HEK293T (cell line): ENCODE measurements around the gene SOWAHB.

Experiments used
- CTCF ChIA-PET: fragments of 350-600 bp; formaldehyde crosslinking; extraction: SDS; loops from one replicate; lab custom pipeline; 2021; ENCODE audit warnings: antibody characterized with exemption, inconsistent platforms; lab: Yijun Ruan, JAX
- POLR2A ChIA-PET: fragments of 350-600 bp; formaldehyde crosslinking; extraction: SDS; loops from one replicate; lab custom pipeline; 2020; ENCODE audit warnings: antibody characterized with exemption, inconsistent platforms; lab: Yijun Ruan, JAX
- DNase-seq: peaks from one replicate; pipeline ENCODE4 v3.0.0; 2012; ENCODE audit warnings: mixed read lengths; ENCODE audit errors: extremely low spot score
- ARNT ChIP-seq: fragments of 450-650 bp; IDR thresholded peaks from 2 replicates; pipeline ENCODE4 v1.6.1; 2017; ENCODE audit warnings: mild to moderate bottlenecking
- BHLHE40 ChIP-seq: fragments of 450-650 bp; IDR thresholded peaks from 2 replicates; pipeline ENCODE4 v1.6.1; 2016; ENCODE audit warnings: mild to moderate bottlenecking, moderate library complexity, borderline replicate concordance
- CTBP1 ChIP-seq: fragments of 450-650 bp; IDR thresholded peaks from 2 replicates; pipeline ENCODE4 v1.6.1; 2016; ENCODE audit warnings: borderline replicate concordance
- FOXA1 ChIP-seq: fragments of 450-650 bp; IDR thresholded peaks from 2 replicates; pipeline ENCODE4 v1.6.1; 2016; ENCODE audit warnings: mild to moderate bottlenecking
- FOXK2 ChIP-seq: fragments of 450-650 bp; IDR thresholded peaks from 2 replicates; pipeline ENCODE4 v1.6.1; 2016; ENCODE audit warnings: mild to moderate bottlenecking
- HDGF ChIP-seq: fragments of 450-650 bp; IDR thresholded peaks from 2 replicates; pipeline ENCODE4 v1.6.1; 2017; ENCODE audit warnings: antibody characterized with exemption, borderline replicate concordance
- L3MBTL2 ChIP-seq: fragments of 450-650 bp; conservative IDR thresholded peaks from 2 replicates; pipeline ENCODE4 v1.6.1; 2016; ENCODE audit warnings: mild to moderate bottlenecking
- LEF1 ChIP-seq: fragments of 450-650 bp; IDR thresholded peaks from 2 replicates; pipeline ENCODE4 v1.6.1; 2017; ENCODE audit warnings: mild to moderate bottlenecking, borderline replicate concordance
- NFRKB ChIP-seq: fragments of 450-650 bp; IDR thresholded peaks from 2 replicates; pipeline ENCODE4 v1.6.1; 2016; ENCODE audit warnings: mild to moderate bottlenecking, moderate library complexity
- PKNOX1 ChIP-seq: fragments of 450-650 bp; IDR thresholded peaks from 2 replicates; pipeline ENCODE4 v1.6.1; 2016
- SUZ12 ChIP-seq: fragments of 450-650 bp; IDR thresholded peaks from 2 replicates; pipeline ENCODE4 v1.6.1; 2016; ENCODE audit warnings: mild to moderate bottlenecking
- TARDBP ChIP-seq: fragments of 450-650 bp; IDR thresholded peaks from 2 replicates; pipeline ENCODE4 v1.6.1; 2016
- ZNF384 ChIP-seq: fragments of 450-650 bp; IDR thresholded peaks from 2 replicates; pipeline ENCODE4 v1.6.1; 2016

Gene SOWAHB

DNA sequence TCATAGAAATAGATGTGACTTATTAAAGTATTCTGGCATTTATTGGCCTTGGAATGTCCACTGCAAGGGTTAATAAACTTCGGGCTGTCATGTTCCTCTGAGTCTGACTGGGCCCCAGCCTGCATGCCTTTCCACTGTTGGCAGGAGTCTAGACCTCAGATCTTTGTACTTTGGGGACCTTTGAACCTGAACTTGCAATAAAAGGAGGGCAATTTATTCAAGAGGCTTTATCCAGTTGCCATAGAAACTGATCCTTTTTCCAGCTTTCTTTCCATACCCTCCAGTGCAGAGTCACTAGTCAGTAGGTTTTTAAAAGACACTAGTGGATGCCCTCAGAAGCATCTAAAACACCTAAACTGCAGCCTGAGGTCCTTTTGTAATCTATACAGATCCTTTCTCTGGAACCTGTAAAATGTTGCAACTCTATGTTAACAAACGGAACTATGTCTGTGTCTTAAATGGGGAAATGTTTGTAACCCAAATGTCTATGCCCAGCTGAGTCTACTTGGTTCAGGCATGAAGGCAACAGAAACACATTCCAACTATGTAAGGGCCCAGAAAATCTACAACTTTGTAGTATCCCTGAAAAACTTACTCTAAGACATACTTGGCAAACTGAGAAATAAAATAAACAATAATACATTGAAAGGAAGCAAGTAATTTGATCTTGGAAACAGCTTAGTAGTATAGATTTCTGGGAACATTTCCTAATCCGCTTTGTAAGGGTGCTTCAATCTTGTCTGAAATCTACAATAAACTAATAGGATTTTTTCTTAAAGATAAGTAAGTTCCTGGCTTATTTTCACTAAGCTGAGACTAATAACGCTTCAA, 41.5 kb downstream of the SOWAHB start:
- CTCF ChIA-PET = no interaction called here
- DNase-seq = peak; percentile 31
- TF ChIP-seq FOXK2 (no peak), BHLHE40 (no peak), SUZ12 (no peak), L3MBTL2 (no peak), NFRKB (no peak), ARNT (no peak), FOXA1 (no peak), TARDBP (no peak), ZNF384 (no peak)
- POLR2A ChIA-PET = no interaction called here

DNA sequence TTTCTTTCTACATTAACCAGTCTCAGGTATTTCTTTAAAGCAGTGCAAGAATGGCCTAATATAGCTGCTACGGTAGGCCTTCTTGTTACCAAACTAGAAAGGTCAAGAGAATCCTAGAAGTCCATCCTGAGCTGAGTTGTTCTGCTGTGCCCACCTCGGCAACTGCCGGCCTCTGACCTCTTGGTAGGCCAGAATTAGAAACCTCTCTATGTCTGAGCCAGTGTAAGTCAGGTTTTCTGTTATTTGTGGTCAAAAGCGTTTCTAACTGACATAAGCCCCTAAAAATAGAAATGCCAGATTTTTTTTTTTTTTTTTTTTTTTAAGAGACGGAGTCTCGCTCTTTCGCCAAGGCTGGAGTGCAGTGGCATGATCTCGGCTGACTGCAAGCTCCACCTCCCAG, 43.1 kb downstream of the SOWAHB start:
- CTCF ChIA-PET = interaction anchor here (0.6 kb wide), 1 partner anchor 141 kb away, joined by 3 read pairs; no protein-coding TSS in a partner anchor
- TF ChIP-seq ZNF384 = no peak
- no peak for DNase-seq
- POLR2A ChIA-PET = no interaction called here

DNA sequence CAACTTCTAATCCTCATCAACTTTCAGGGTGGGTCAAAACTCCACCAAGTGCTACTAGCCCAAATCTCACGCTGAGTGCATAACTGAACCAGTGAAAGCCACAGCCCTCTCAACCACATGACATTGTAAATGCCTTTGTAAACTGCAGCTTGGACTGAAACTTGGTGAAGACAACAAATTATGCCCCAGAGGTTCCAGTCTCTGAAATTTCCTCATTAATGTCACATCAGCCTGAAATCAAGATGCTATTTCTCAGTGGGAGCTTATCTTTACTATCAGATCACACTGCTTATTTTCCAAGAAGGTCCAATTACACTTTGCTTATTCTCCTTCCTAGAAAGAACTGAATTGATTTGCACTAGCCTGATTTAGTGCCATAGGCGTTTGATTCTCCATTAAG, 46.6 kb downstream of the SOWAHB start:
- POLR2A ChIA-PET = no interaction called here
- CTCF ChIA-PET = interaction anchor here (0.6 kb wide), 1 partner anchor 36 kb away, joined by 3 read pairs; no protein-coding TSS in a partner anchor

DNA sequence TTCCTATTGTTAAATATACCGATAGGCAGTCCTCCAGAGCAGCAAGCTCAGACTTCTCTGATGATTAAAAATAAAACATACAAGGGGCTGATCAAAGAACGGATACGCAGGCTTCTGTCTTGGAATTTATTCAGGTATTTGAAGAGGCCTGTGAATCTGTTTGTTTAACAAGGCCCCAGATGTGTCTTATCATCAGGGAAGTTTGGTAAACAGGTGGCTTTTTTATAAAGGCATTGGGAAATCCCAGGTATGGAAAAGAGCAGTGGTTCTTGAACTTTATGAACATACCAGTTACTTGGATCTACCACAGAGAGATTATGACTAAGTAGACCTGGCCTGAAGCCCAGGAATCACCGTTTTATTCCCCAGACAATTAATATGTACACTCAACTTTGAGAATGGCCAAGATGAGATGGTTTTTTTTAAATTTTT, 47.9 kb downstream of the SOWAHB start:
- DNase-seq = no peak
- CTCF ChIA-PET = no interaction called here
- POLR2A ChIA-PET = no interaction called here
- TF ChIP-seq LEF1 = no peak
- no peak for TF ChIP-seq FOXK2
- no peak for TF ChIP-seq BHLHE40
- TF ChIP-seq HDGF = no peak
- no peak for TF ChIP-seq CTBP1

More for the DNA sequence above, 46.6 kb downstream of the SOWAHB start:
- TF ChIP-seq FOXK2 (no peak), CTBP1 (peak; percentile 90), PKNOX1 (peak; percentile 82)
- peak; percentile 41 for DNase-seq
